ENCODE results near the gene PDE6A. TPM values are rescaled to one million over a fixed set of nuclear protein-coding genes. Genes with fewer than 3 reads are reported as not detected.

Gene PDE6A
- total and polyA plus RNA-seq, 4 donors: 0.06 TPM; not detected in 3

DNA sequence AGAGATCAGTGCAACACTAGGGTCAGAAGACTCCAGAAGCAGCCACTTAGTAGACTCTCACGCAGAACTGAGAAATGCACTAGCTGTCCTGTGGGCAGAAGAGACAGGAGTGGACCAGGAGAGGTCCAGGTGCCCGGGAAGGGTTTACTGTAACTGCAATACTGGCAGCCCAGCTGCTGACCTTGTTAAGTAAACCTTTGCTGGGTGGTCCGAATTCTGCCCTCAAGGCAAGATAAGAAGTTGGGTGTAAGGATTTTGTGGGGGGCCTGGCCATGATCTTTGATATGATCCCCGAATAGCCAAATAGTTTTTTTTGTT is 91.3 kb downstream of the PDE6A start (continued):
- TF ChIP-seq, protein P1, sequence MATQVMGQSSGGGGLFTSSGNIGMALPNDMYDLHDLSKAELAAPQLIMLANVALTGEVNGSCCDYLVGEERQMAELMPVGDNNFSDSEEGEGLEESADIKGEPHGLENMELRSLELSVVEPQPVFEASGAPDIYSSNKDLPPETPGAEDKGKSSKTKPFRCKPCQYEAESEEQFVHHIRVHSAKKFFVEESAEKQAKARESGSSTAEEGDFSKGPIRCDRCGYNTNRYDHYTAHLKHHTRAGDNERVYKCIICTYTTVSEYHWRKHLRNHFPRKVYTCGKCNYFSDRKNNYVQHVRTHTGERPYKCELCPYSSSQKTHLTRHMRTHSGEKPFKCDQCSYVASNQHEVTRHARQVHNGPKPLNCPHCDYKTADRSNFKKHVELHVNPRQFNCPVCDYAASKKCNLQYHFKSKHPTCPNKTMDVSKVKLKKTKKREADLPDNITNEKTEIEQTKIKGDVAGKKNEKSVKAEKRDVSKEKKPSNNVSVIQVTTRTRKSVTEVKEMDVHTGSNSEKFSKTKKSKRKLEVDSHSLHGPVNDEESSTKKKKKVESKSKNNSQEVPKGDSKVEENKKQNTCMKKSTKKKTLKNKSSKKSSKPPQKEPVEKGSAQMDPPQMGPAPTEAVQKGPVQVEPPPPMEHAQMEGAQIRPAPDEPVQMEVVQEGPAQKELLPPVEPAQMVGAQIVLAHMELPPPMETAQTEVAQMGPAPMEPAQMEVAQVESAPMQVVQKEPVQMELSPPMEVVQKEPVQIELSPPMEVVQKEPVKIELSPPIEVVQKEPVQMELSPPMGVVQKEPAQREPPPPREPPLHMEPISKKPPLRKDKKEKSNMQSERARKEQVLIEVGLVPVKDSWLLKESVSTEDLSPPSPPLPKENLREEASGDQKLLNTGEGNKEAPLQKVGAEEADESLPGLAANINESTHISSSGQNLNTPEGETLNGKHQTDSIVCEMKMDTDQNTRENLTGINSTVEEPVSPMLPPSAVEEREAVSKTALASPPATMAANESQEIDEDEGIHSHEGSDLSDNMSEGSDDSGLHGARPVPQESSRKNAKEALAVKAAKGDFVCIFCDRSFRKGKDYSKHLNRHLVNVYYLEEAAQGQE (IDR thresholded peaks at IDR 0.05): no peak
- TF ChIP-seq RXRA (IDR thresholded peaks at IDR 0.05): no peak

DNA sequence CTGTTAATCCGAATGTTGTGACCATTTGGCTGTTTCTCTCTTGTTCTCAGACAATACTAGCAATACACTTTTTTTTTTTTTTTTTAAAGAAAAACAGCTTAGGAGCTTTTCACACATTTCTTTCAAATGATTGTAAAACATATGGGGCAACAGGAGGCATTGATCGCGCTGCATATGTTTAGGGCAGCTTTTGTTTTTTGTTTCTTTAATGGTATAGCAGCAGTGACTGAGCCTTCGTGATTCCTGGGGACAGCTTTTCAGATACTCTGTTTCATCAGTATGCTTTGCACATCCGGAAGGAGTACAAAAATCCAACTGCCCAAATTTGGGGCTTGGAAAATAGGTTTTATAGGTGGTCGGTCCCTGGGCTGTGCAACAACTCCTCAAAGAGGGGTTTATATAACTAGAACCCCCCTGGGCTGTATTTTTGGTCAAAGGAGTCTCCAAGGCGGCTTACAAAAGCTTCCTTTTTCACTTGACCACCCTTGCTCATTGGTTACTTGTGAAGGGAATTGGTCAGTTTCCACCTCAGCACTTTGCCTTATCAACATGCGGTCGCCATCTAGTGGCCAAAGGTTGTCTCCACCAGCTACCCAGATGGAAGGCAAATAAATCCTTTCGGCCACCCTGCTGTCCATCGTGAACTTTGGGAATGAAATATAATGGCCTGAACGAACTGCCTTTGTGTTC is 91.8 kb downstream of the PDE6A start:
- Histone ChIP-seq H3K4me1 (ENCODE audit: control insufficient read depth in 4 of 4, insufficient read depth in 4 of 4, low read length in 3 of 4) (peaks cover 0 to 4% (median 2%) of the 10 kb centered on the region in 4 donors), H3K27me3 (ENCODE audit: control insufficient read depth in 4 of 4, insufficient read depth in 4 of 4, low read length in 3 of 4) (no peaks in the 10 kb centered on the region), H3K4me3 (ENCODE audit: low read depth in 1 of 3, low read length in 3 of 3) (no peak overlapping the region), H3K27ac (ENCODE audit: low read depth in 1 of 2, low read length in 2 of 2) (no peak overlapping the region), H3K36me3 (ENCODE audit: control insufficient read depth in 4 of 4, insufficient read depth in 3 of 4, low read depth in 1 of 4, low read length in 3 of 4) (peaks cover 2 to 21% (median 10%) of the 10 kb centered on the region in 4 donors), H3K9ac (ENCODE audit: low read depth in 1 of 2, low read length in 2 of 2) (no peak overlapping the region), H3K9me3 (ENCODE audit: control insufficient read depth in 4 of 4, low read length in 3 of 4) (no peaks in the 10 kb centered on the region)
- peak; percentile 71 for DNase-seq (ENCODE audit: low spot score)
- TF ChIP-seq, protein P2, sequence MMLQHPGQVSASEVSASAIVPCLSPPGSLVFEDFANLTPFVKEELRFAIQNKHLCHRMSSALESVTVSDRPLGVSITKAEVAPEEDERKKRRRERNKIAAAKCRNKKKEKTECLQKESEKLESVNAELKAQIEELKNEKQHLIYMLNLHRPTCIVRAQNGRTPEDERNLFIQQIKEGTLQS (IDR thresholded peaks at IDR 0.05): no peak
- TF ChIP-seq, protein P3, sequence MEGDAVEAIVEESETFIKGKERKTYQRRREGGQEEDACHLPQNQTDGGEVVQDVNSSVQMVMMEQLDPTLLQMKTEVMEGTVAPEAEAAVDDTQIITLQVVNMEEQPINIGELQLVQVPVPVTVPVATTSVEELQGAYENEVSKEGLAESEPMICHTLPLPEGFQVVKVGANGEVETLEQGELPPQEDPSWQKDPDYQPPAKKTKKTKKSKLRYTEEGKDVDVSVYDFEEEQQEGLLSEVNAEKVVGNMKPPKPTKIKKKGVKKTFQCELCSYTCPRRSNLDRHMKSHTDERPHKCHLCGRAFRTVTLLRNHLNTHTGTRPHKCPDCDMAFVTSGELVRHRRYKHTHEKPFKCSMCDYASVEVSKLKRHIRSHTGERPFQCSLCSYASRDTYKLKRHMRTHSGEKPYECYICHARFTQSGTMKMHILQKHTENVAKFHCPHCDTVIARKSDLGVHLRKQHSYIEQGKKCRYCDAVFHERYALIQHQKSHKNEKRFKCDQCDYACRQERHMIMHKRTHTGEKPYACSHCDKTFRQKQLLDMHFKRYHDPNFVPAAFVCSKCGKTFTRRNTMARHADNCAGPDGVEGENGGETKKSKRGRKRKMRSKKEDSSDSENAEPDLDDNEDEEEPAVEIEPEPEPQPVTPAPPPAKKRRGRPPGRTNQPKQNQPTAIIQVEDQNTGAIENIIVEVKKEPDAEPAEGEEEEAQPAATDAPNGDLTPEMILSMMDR (IDR thresholded peaks at IDR 0.05; ENCODE audit: low read depth, low read length, missing input control): peak; percentile 89
- TF ChIP-seq RAD21 (IDR thresholded peaks at IDR 0.05): peak; percentile 84 to 91
- WGBS: 42% methylated on average over 12 of the region's 12 CpGs

DNA sequence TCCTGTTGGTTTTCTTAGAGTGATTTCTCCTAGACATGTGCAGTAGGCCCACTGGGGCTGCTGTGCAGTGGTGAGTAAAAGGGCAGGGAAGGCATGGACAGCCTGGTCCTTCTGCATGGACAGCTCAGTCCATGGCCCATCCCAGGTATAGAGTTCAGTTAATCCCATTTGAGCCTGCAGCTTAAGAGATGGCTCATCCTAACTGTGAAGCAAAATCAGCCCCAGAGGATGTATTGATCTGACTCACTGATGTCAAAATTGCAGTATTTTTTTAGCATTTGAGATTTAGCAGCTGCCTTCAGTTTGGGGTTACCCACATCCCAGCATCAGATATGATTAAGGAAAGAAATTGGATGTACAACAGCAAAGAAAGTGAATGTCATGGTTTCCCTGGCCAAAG is 93.4 kb downstream of the PDE6A start:
- H3K27ac ChIP-seq (ENCODE audit: low read depth in 1 of 2, low read length in 2 of 2): no peak overlapping the region
- no peak overlapping the region for H3K4me3 ChIP-seq (ENCODE audit: low read depth in 1 of 3, low read length in 3 of 3)
- no peak overlapping the region for H3K9ac ChIP-seq (ENCODE audit: low read depth in 1 of 2, low read length in 2 of 2)
- peaks cover 2 to 34% (median 17%) of the 10 kb centered on the region in 4 donors for H3K36me3 ChIP-seq (ENCODE audit: control insufficient read depth in 4 of 4, insufficient read depth in 3 of 4, low read depth in 1 of 4, low read length in 3 of 4)
- DNase-seq (ENCODE audit: low spot score): no peak
- H3K9me3 ChIP-seq (ENCODE audit: control insufficient read depth in 4 of 4, low read length in 3 of 4): no peaks in the 10 kb centered on the region
- TF ChIP-seq, protein P2 (IDR thresholded peaks at IDR 0.05): no peak
- TF ChIP-seq, protein P4, sequence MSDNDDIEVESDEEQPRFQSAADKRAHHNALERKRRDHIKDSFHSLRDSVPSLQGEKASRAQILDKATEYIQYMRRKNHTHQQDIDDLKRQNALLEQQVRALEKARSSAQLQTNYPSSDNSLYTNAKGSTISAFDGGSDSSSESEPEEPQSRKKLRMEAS (IDR thresholded peaks at IDR 0.05): no peak
- TF ChIP-seq JUND (IDR thresholded peaks at IDR 0.05) (no peak), YY1 (IDR thresholded peaks at IDR 0.05) (no peak), GABPA (IDR thresholded peaks at IDR 0.05 in 1 of 2, conservative IDR thresholded peaks at IDR 0.05 in 1 of 2) (no peak), HNF4A (conservative IDR thresholded peaks at IDR 0.05) (no peak), FOXA2 (IDR thresholded peaks at IDR 0.05) (no peak)
- TF ChIP-seq, protein P3 (IDR thresholded peaks at IDR 0.05; ENCODE audit: low read depth, low read length, missing input control): no peak
- H3K27me3 ChIP-seq (ENCODE audit: control insufficient read depth in 4 of 4, insufficient read depth in 4 of 4, low read length in 3 of 4): no peaks in the 10 kb centered on the region
- no peaks in the 10 kb centered on the region for H3K4me1 ChIP-seq (ENCODE audit: control insufficient read depth in 4 of 4, insufficient read depth in 4 of 4, low read length in 3 of 4)

All from liver (tissue), 9 donors.